Panc1 (cell line): ENCODE measurements around the gene TMEM131L. TPM values are rescaled to one million over a fixed set of nuclear protein-coding genes. Genes with fewer than 3 reads are reported as not detected.
A peak's percentile ranks its signal among the peaks of the same experiment; 100 is the strongest.

Experiments
- ATAC-seq: fragments of 200-7000 bp; cut with Tn5 transposase; 2 replicates; pipeline ENCODE4 v1.9.1; 2020; ENCODE audit warnings: mild to moderate bottlenecking, moderate library complexity
- BruUV-seq: library from RNA; stranded (reverse); fragments of 400-500 nt; replicated peaks from 2 replicates; lab custom pipeline; 2021; lab: Mats Ljungman, UMichigan
- CTCF ChIA-PET: fragments of 300-600 bp; sonication (Branson Sonifier 250); formaldehyde crosslinking; loops from one replicate; lab custom pipeline; 2022; ENCODE audit warnings: antibody characterized with exemption; lab: Charles Lee
- POLR2A ChIA-PET: fragments of 300-600 bp; sonication (Branson Sonifier 250); formaldehyde crosslinking; loops from one replicate; lab custom pipeline; 2022; ENCODE audit warnings: antibody characterized with exemption; lab: Charles Lee
- DNase-seq: peaks from one replicate; pipeline ENCODE4 v3.0.0-alpha.2; 2010; ENCODE audit warnings: low read depth, low spot score
- H3K27ac ChIP-seq: 2 replicates; pipeline ENCODE4 v1.5.1; 2011; ENCODE audit warnings: mild to moderate bottlenecking, low read length, inconsistent platforms
- H3K27me3 ChIP-seq: fragments of 200-500 bp; sonication (Bioruptor generic); 2 replicates; pipeline ENCODE4 v1.6.0; 2014; ENCODE audit warnings: low read length, inconsistent platforms; ENCODE audit not compliant: control insufficient read depth, insufficient read depth
- H3K36me3 ChIP-seq: fragments of 200-500 bp; sonication (Bioruptor generic); 2 replicates; pipeline ENCODE4 v1.5.1; 2014; ENCODE audit warnings: inconsistent platforms, mild to moderate bottlenecking, low read length, moderate library complexity; ENCODE audit not compliant: control insufficient read depth, insufficient read depth
- H3K4me1 ChIP-seq: 2 replicates; pipeline ENCODE4 v1.5.1; 2011; ENCODE audit warnings: inconsistent platforms, mild to moderate bottlenecking, low read length, moderate library complexity; ENCODE audit not compliant: control insufficient read depth, insufficient read depth
- H3K4me3 ChIP-seq, 2 experiments: 2 replicates each; pipeline ENCODE4 v1.5.1; 2011 to 2012; ENCODE audit warnings: low read depth in 2 of 2, low read length in 2 of 2, mild to moderate bottlenecking in 2 of 2, inconsistent platforms in 1 of 2, moderate library complexity in 1 of 2
- H3K9me3 ChIP-seq: fragments of 200-500 bp; sonication (Bioruptor generic); 2 replicates; pipeline ENCODE4 v1.5.1; 2014; ENCODE audit warnings: low read depth, mild to moderate bottlenecking, inconsistent platforms, low read length, moderate library complexity; ENCODE audit not compliant: control insufficient read depth, insufficient read depth
- POLR2AphosphoS5 ChIP-seq: IDR thresholded peaks from 2 replicates; pipeline ENCODE4 v1.6.1; 2012; ENCODE audit warnings: mild to moderate bottlenecking, low read depth, low read length, moderate library complexity
- REST ChIP-seq, 2 experiments: IDR thresholded peaks; 2 replicates each; pipeline ENCODE4 v1.6.1; 2011 to 2012; ENCODE audit warnings: low read depth in 2 of 2, control low read depth in 1 of 2, low read length in 1 of 2, mild to moderate bottlenecking in 1 of 2, moderate library complexity in 1 of 2; ENCODE audit not compliant: insufficient read depth in 1 of 2
- SIN3A ChIP-seq: IDR thresholded peaks from 2 replicates; pipeline ENCODE4 v1.6.1; 2012; ENCODE audit warnings: low read depth, mild to moderate bottlenecking, low read length, moderate library complexity, borderline replicate concordance; ENCODE audit not compliant: insufficient read depth
- TCF7L2 ChIP-seq: IDR thresholded peaks from 2 replicates; pipeline ENCODE4 v1.6.1; 2011; ENCODE audit warnings: mild to moderate bottlenecking, low read depth, low read length, inconsistent platforms
- in situ Hi-C: cut with HindIII; loops from 2 replicates; pipeline ENCODE4 v1.10.0; 2016; ENCODE audit warnings: low sequenced_read_pairs, low pct_unique_long_range_greater_than_20kb
- intact Hi-C: fragments of 100-400 bp; cut with micrococcal nuclease; formaldehyde crosslinking; loops from one replicate; pipeline ENCODE4 v1.10.0; 2022; ENCODE audit not compliant: unreplicated experiment
- total RNA-seq: library from RNA; stranded (reverse); gene quantifications from one replicate; pipeline ENCODE4 v1.2.1, GENCODE V29; 2021; ENCODE audit not compliant: unreplicated experiment
- TF ChIP-seq, protein P1 (sequence below): fragments of 450-650 bp; IDR thresholded peaks from 2 replicates; pipeline ENCODE4 v1.5.1; 2017; ENCODE audit warnings: mild to moderate bottlenecking

The TMEM131L gene
- total RNA-seq, 1 experiment from 2014 or later: 13.5 TPM

DNA sequence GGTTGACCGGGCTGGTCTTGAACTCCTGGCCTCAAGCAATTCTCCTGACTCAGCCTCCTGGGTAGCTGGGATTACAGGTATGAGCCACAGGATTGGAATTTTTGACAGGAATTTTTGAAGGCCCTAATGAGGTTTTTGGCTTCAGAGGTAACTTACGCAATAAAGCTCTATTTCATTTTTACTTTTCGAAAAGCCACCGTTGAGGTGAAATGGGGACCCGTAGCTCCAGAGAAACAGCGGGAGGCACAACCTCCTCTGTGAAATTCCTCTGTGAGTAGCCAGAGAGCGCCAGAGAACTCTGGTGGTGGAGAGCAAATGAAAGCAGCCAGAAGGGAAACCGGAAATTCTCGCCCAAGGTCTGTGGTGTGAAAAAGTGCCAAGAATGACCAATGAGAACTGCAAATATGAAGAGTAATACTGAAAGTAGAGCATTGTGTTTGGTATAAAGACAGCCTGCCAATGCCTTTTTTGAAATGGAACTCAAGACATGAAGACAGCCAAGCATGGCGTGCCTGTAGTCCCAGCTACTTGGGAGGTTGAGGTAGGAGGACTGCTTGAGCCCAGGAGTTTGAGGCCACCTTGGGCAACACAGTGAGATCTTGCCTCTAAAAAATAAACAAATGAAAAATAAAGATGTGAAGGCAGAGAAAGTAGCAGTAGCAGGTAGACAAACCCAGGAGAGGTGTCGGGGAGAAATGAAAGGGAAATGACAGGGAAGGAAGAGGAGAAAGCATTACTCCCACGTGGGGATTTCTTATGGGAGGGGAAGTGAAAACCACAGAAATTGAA lies 33.0 kb upstream of the TMEM131L start:
- no peaks in the 10 kb centered on the region for H3K4me1 ChIP-seq
- ChIA-PET POLR2A (no interaction called here), CTCF (no interaction called here)
- no TSS peak for BruUV-seq
- ATAC-seq (0 out of 2 replicates have a peak, but pooled peaks have one; percentile 48), DNase-seq (peak; percentile 50)
- in situ Hi-C loops: no loop called here
- no peak for TF ChIP-seq POLR2AphosphoS5
- TF ChIP-seq, protein P1, sequence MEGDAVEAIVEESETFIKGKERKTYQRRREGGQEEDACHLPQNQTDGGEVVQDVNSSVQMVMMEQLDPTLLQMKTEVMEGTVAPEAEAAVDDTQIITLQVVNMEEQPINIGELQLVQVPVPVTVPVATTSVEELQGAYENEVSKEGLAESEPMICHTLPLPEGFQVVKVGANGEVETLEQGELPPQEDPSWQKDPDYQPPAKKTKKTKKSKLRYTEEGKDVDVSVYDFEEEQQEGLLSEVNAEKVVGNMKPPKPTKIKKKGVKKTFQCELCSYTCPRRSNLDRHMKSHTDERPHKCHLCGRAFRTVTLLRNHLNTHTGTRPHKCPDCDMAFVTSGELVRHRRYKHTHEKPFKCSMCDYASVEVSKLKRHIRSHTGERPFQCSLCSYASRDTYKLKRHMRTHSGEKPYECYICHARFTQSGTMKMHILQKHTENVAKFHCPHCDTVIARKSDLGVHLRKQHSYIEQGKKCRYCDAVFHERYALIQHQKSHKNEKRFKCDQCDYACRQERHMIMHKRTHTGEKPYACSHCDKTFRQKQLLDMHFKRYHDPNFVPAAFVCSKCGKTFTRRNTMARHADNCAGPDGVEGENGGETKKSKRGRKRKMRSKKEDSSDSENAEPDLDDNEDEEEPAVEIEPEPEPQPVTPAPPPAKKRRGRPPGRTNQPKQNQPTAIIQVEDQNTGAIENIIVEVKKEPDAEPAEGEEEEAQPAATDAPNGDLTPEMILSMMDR: peak; percentile 63
- H3K27ac ChIP-seq: no peak overlapping the region
- H3K36me3 ChIP-seq: no peaks in the 10 kb centered on the region
- H3K4me3 ChIP-seq: no peak overlapping the region
- H3K9me3 ChIP-seq: no peaks in the 10 kb centered on the region
- intact Hi-C loops: loop anchor here (5.0 kb wide), 1 partner anchor 139 kb away; no protein-coding TSS in a partner anchor
- no peaks in the 10 kb centered on the region for H3K27me3 ChIP-seq

- BruUV-seq: no TSS peak
- H3K4me3 ChIP-seq: no peak overlapping the region
- ChIA-PET CTCF (no interaction called here), POLR2A (no interaction called here)
- H3K9me3 ChIP-seq: no peaks in the 10 kb centered on the region
- no peaks in the 10 kb centered on the region for H3K27me3 ChIP-seq
- no peaks in the 10 kb centered on the region for H3K36me3 ChIP-seq
- intact Hi-C loops (loop anchor here (5.0 kb wide), 1 partner anchor 139 kb away; no protein-coding TSS in a partner anchor), in situ Hi-C loops (no loop called here)
- no peak for TF ChIP-seq SIN3A
- no peak for TF ChIP-seq REST (IDR thresholded peaks at IDR 0.05; ENCODE audit: insufficient read depth in 1 of 2, low read depth in 2 of 2, low read length in 1 of 2)
- TF ChIP-seq, protein P1: no peak
- TF ChIP-seq TCF7L2: no peak
- TF ChIP-seq POLR2AphosphoS5: no peak
- no peaks in the 10 kb centered on the region for H3K4me1 ChIP-seq
- DNase-seq (no peak), ATAC-seq (no peak)
- no peak overlapping the region for H3K27ac ChIP-seq
Observed at GRCh38 chr4:153433754-153434105, 32.4 kb upstream of the TMEM131L start.
